Measurements from ENCODE around the gene FOXP2. TPM values are rescaled to one million over a fixed set of nuclear protein-coding genes. Genes with fewer than 3 reads are reported as not detected.
"Not testable (repeated sequence)": the region's sequence is repeated elsewhere in the genome, so short reads cannot be mapped to it uniquely, and the experiment has no call there.

The FOXP2 gene
- total RNA-seq, 1 donor from 2014 or later, result 7.6 TPM

- no peak overlapping the region for H3K27ac ChIP-seq
- H3K4me3 ChIP-seq, result no peak overlapping the region
- intact Hi-C loops (cut with DNase I), result no loop called here
- no peaks in the 10 kb centered on the region for H3K27me3 ChIP-seq
- H3K9me3 ChIP-seq, result no peaks in the 10 kb centered on the region
- H3K36me3 ChIP-seq, result no peaks in the 10 kb centered on the region
- H3K4me1 ChIP-seq, result no peaks in the 10 kb centered on the region
- DNase-seq (no peak), ATAC-seq (no peak)
- TF ChIP-seq, protein P1, sequence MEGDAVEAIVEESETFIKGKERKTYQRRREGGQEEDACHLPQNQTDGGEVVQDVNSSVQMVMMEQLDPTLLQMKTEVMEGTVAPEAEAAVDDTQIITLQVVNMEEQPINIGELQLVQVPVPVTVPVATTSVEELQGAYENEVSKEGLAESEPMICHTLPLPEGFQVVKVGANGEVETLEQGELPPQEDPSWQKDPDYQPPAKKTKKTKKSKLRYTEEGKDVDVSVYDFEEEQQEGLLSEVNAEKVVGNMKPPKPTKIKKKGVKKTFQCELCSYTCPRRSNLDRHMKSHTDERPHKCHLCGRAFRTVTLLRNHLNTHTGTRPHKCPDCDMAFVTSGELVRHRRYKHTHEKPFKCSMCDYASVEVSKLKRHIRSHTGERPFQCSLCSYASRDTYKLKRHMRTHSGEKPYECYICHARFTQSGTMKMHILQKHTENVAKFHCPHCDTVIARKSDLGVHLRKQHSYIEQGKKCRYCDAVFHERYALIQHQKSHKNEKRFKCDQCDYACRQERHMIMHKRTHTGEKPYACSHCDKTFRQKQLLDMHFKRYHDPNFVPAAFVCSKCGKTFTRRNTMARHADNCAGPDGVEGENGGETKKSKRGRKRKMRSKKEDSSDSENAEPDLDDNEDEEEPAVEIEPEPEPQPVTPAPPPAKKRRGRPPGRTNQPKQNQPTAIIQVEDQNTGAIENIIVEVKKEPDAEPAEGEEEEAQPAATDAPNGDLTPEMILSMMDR (IDR thresholded peaks at IDR 0.05), result no peak
Observed at GRCh38 chr7:114590298-114590697, 175.7 kb downstream of the FOXP2 start.

DNA sequence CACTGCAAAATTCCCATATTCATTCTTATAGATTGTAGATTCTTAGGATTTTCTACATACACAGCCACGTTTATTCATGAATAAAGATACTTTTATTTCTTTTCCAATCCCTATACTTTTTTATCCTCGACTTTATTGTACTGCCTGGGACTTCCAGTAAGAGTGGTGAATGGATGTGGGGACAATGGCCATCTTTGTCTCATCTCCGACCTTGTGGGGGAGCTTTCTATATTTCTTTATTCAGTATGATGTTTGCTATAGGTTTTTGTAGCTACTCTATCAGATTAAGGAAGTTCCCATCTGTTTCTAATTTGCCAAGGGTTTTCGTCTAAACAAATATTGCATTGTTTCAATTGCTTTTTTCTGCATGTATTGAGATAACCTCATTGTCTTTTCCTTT lies 184.3 kb downstream of the FOXP2 start:
- H3K36me3 ChIP-seq, result no peaks in the 10 kb centered on the region
- no peaks in the 10 kb centered on the region for H3K4me1 ChIP-seq
- no peak overlapping the region for H3K4me3 ChIP-seq
- no peak overlapping the region for H3K27ac ChIP-seq
- no peak for ATAC-seq
- H3K9me3 ChIP-seq, result no peaks in the 10 kb centered on the region
- TF ChIP-seq, protein P1 (IDR thresholded peaks at IDR 0.05), result no peak
- DNase-seq, result no peak
- no peaks in the 10 kb centered on the region for H3K27me3 ChIP-seq
- intact Hi-C loops (cut with DNase I), result no loop called here

- TF ChIP-seq, protein P1 (IDR thresholded peaks at IDR 0.05), result no peak
- H3K27me3 ChIP-seq, result no peaks in the 10 kb centered on the region
- intact Hi-C loops (cut with DNase I), result no loop called here
- no peak overlapping the region for H3K27ac ChIP-seq
- DNase-seq, result no peak
- no peaks in the 10 kb centered on the region for H3K9me3 ChIP-seq
- H3K36me3 ChIP-seq, result no peaks in the 10 kb centered on the region
- no peak for ATAC-seq
- H3K4me3 ChIP-seq, result no peak overlapping the region
- H3K4me1 ChIP-seq, result no peaks in the 10 kb centered on the region
Observed at GRCh38 chr7:114606100-114606499, 191.5 kb downstream of the FOXP2 start.

DNA sequence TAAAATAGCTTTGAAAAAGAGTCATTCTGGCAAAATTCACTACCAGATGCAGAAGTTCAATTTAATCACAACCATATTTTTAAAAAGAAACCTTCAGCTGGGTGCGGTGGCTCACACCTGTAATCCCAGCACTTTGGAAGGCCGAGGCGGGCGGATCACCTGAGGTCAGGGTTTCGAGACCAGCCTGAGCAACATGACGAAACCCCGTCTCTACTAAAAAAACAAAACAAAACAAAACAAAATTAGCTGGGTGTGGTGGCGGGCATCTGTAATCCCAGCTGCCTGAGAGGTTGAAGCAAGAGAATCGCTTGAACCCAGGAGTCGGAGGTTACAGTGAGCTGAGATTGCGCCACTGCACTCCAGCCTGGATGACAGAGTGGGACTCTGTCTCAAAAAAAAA lies 194.2 kb downstream of the FOXP2 start:
- DNase-seq; ATAC-seq; intact Hi-C loops (cut with DNase I): not testable (repeated sequence)

DNA sequence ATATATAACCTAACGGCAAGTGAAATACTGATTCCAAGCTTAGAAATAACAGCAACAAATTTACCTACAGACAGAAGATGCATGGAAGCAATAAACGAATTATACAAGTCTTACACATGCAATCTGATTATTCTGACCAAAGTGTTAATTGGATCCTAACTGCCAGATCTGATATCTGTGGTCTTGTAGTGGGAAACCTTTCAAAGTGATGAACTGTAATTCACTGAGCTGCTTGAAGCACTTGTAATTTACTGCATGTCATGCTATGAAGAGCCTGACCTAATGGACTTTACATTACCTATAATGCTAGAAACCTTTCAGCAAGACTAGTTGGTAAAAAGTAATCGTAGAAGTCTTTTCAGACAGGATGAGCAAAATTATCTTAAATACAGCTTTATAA lies 205.6 kb downstream of the FOXP2 start:
- H3K27ac ChIP-seq, result no peak overlapping the region
- intact Hi-C loops (cut with DNase I), result no loop called here
- no peaks in the 10 kb centered on the region for H3K27me3 ChIP-seq
- DNase-seq (no peak), ATAC-seq (no peak)
- H3K4me3 ChIP-seq, result no peak overlapping the region
- no peaks in the 10 kb centered on the region for H3K9me3 ChIP-seq
- TF ChIP-seq, protein P1 (IDR thresholded peaks at IDR 0.05), result no peak
- no peaks in the 10 kb centered on the region for H3K36me3 ChIP-seq
- H3K4me1 ChIP-seq, result no peaks in the 10 kb centered on the region

More for the DNA sequence above, 194.2 kb downstream of the FOXP2 start:
- not testable (repeated sequence) for H3K36me3 ChIP-seq, H3K27me3 ChIP-seq, H3K4me3 ChIP-seq, H3K4me1 ChIP-seq, H3K27ac ChIP-seq, H3K9me3 ChIP-seq

DNA sequence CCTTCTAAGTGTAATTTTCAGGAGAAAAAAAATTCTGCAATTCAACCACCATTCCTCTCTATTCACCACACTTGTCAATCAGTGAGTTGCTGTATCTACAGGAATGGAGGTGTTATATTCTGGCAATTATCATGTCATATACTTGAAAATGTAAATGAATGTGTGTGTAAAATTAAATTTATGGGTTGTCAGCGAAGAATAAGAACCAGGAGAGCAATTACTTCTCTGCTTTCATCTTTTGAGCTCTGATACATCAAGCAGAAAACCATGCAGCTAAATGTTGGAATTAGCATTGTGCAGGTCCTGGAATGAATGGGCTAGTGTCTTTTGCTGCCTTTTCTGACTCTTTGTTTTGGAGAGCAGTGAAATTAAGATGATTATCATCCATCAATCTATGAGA lies 207.6 kb downstream of the FOXP2 start:
- H3K9me3 ChIP-seq, result no peaks in the 10 kb centered on the region
- H3K27me3 ChIP-seq, result no peaks in the 10 kb centered on the region
- intact Hi-C loops (cut with DNase I), result no loop called here
- H3K36me3 ChIP-seq, result no peaks in the 10 kb centered on the region
- TF ChIP-seq, protein P1 (IDR thresholded peaks at IDR 0.05), result no peak
- ATAC-seq (no peak), DNase-seq (no peak)
- no peak overlapping the region for H3K4me3 ChIP-seq
- no peaks in the 10 kb centered on the region for H3K4me1 ChIP-seq
- H3K27ac ChIP-seq, result no peak overlapping the region
